Left forelimb (tissue), 1 donor: ENCODE results near the gene BRAP.
A peak's percentile ranks its signal among the peaks of the same experiment; 100 is the strongest.
"Not testable (repeated sequence)": the region's sequence is repeated elsewhere in the genome, so short reads cannot be mapped to it uniquely, and the experiment has no call there.

ENCODE experiments used
- DNase-seq: peaks from one replicate; pipeline ENCODE4 v3.0.0-alpha.2; 2018; ENCODE audit warnings: low spot score

BRAP gene

DNA sequence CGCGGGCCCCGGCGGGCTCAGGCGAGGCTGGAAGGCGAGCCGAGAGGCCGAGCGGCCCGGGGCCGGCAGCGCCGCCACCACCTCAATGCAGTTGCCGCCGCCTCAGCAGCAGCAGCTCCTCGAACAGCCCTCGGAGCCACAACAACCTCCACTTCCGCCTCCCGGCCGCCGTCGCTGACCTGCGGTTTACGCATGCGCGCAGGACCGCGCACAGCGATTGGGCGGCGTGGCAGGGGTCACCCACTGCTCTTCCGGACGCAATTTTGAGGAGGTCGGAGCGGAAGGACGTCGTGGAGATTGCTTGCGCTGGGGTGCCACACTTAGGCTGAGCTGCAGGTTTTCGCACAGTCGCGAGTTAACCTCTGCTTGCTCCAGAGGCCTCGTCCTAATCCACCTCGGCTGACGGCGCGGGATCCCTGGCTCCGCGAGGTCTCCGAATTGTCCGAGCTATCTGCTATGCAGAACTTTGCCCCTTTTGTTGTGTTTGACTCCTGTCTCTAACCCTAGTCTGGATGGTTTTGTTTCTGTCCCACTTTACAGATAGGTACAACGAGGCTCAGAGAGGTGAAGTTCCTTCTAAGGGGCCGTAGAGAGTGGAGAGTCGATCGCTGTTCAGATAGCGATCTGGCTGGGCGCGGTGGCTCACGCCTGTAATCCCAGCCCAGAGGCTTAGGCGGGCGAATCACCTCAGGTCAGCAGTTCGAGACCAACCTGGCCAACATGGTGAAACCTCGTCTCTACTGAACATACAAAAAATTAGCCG lies at the start of gene BRAP, which contains the start of gene ACAD10:
Gene BRAP, minus strand, starts transcription at position 146 of the 763 bp plus-strand sequence. CDS start 164 bp downstream, outside the sequence.
Gene ACAD10, plus strand, starts transcription at position 243 of the 763 bp plus-strand sequence. CDS start 6,657 bp downstream, outside the sequence.
- peak; percentile 98 for DNase-seq

GRCh38 chr12:111733340-111733915 lies 47.7 kb upstream of the BRAP start:
- no peak for DNase-seq

DNA sequence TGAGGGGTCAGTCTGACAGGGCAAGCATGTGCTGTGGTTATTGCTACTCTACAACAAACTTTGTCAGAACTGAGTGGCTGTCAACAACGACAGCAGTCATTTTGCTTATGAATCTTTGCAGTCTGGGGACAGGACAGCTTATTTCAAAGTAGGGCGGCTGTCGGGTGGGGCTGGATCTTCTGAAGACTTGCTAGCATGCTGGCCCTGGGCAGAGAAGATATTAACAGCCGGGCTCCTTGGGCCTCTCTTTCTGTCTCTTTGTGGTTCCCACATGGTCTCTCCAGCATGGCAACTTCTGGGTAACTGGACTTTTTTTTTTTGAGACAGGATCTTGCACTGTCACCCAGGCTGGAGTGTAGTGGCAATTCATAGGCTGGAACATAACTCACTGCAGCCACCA lies 47.0 kb upstream of the BRAP start:
- no peak for DNase-seq

DNA sequence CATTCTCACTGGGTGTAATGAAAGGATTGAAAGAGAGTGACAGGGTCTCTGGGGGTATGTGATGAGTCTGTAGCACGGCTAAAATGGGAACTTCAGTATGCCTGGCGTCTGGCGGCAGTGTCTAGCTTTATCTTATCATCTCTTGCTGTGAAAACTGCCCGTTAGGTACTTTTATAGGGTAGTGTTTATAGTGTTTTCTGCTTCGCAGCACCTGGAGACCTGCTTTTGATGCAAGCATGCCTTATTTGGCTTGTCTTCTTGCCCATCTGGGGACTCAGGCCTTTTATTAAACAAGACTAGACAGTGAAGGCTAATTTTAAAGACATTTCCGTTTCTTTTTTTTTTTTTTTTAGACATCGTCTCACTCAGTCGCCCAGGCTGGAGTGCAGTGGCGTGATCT lies 44.7 kb upstream of the BRAP start:
- DNase-seq: no peak

DNA sequence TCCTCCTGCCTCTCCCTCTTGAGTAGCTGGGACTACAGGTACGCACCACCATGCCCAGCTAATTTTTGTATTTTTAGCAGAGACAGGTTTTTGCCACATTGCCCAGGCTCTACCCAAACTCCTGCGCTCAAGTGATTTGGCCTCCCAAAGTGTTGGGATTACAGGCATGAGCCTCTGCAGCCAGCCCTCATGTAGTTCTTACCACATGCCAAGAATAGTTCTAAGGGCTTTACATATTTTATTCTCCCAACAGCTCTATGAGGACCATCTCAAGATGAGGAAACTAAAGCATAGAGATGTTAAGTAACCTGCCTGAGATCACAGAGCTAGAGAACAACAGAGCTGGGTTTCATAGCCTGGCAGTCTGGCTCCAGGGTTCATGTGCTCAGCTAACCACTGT lies 43.0 kb upstream of the BRAP start:
- no peak for DNase-seq

DNA sequence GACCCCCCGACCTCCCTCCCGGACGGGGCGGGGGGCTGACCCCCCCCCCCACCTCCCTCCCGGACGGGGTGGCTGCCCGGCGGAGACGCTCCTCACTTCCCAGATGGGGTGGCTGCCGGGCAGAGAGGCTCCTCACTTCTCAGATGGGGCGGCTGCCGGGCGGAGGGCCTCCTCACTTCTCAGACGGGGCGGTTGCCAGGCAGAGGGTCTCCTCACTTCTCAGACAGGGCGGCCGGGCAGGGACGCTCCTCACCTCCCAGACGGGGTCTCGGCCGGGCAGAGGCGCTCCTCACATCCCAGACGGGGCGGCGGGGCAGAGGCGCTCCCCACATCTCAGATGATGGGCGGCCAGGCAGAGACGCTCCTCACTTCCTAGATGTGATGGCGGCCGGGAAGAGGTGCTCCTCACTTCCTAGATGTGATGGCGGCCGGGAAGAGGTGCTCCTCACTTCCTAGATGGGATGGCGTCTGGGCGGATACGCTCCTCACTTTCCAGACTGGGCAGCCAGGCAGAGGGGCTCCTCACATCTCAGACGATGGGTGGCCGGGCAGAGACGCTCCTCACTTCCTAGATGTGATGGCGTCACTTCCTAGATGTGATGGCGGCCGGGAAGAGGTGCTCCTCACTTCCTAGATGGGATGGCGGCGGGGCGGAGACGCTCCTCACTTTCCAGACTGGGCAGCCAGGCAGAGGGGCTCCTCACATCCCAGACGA lies 38.0 kb upstream of the BRAP start:
- not testable (repeated sequence) for DNase-seq

DNA sequence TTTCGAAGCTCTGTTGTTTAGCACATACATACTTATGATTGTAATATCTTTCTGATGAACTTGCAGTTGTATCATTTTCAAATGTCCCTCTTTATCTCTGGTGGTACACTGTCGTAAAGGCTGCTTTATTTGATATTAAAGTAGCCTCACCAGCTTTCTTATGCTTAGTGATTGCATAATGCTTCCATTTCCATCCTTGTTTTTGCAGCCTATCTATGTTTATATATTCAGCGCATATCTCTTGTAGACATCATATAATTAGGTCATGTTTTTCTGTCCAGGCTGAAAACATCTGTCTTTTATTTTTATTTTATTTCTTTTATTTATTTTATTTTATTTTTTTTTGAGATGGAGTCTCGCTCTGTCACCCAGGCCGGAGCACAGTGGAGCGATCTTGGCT lies 34.7 kb upstream of the BRAP start:
- no peak for DNase-seq

DNA sequence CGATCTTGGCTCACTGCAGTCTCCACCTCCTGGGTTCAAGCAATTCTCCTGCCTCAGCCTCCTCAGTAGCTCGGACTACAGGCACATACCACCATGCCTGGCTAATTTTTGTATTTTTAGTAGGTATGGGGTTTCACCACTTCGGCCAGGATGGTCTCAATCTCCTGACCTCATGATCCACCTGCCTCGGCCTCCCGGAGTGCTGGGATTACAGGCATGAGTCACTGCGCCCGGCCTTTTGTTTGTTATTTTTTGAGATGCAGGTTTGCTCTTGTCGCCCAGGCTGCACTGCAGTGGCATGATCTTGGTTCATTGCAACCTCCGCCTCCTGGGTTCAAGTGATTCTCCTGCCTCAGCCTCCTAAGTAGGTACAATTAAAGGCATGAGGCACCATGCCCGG lies 33.6 kb upstream of the BRAP start:
- DNase-seq: not testable (repeated sequence)

- DNase-seq: no peak
These were observed 29.5 kb upstream of the BRAP start for GRCh38 chr12:111715279-111715678.

GRCh38 chr12:111706145-111706544 lies 20.4 kb upstream of the BRAP start:
- no peak for DNase-seq

DNA sequence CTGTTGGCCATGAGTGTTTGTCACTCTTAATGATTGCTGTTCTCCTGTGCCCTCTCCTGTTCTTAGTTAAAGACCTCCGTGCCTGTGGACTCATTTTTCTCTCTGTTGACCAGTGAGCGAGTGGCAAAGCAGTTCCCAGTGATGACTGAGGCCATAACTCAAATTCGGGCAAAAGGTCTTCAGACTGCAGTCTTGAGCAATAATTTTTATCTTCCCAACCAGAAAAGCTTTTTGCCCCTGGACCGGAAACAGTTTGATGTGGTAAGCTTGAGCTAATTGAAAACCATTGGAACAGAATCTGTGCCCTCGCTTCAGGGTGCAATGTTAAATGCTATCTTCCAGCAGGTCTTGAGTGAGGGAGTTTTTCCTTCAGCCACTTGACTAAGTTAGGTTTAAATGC lies 19.9 kb upstream of the BRAP start:
- DNase-seq: no peak

DNA sequence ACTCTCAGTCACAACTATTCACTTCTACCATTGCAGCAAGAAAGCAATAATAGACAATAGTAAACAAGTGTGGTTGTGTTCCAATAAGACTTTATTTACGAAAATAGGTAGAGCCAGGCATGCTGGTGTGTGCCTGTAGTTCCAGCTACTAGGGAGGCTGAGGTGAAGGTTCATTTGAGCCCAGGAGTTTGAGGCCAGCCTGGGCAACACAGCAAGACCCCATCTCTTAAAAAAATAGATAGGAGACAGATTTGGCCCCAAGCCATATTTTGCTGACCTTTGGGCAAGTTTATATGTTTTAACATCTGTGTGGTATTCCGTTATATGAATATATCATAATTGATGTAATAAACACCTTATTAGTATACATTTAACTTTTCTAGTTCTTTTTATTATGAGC lies 14.2 kb upstream of the BRAP start:
- no peak for DNase-seq

DNA sequence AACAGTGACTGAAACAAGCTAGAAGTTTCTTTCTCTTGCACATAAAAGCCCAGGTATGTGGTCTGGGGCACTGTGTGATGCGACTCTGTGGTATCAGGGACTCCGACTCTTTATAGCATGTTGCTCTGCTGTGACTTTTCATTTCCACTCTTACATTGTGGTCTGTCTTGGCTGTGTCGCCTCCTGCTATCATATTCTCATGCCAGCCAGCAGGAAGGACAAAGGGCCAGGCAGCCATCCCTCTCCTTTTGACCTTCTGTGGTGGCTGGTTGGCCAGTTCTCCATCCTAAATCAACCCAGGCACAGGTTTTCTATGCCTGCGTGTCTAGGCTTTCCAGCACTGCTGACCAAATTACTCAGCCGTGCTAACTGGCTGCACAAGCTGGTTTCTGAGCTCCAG lies 8.1 kb upstream of the BRAP start:
- no peak for DNase-seq

DNA sequence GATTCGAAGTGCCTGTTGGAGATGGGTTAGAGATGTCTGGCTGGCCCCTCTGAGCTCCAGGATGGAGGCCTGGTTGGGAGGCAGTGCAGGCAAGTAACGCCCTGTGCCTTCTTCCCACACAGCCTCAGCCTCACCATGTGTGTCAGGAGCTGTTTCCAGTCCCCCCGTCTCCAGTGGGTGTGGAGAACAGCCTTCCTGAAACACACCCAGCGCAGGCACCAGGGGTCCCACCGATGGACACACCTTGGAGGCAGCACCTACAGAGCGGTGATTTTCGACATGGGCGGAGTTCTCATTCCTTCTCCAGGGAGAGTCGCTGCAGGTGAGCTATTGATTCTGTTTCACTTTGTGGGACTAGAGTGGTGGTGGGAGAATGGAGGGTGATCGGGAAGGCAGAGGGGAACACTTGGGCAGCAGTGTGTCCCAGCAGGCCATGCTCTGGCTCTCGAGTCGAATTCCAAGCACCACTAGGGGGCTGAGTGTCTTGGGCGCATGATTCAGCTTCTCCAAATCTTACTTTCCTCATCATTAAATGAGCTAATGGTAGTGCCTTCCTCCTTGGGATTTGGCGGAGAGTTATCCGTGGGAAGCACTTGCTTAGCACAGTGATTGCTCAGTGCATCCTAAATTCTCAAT lies 6.9 kb upstream of the BRAP start:
- DNase-seq: no peak

GRCh38 chr12:111691262-111691661 lies 5.5 kb upstream of the BRAP start:
- no peak for DNase-seq

DNA sequence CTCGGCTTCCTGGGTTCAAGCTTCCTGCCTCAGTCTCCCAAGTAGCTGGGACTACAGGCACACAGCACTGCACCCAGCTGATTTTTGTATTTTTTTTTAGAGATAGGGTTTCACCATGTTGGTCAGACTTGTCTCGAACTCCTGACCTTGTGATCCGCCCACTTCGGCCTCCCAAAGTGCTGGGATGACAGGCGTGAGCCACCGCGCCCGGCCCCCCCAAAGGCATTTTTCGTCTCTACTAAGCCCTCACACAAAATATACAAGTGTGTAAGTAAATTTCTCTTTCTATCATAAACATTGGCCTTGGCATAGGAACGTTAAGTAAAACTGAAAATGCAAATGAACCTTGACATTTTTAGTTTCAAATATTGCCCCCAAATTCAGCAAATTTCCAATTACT lies 2.2 kb upstream of the BRAP start:
- DNase-seq: no peak

DNA sequence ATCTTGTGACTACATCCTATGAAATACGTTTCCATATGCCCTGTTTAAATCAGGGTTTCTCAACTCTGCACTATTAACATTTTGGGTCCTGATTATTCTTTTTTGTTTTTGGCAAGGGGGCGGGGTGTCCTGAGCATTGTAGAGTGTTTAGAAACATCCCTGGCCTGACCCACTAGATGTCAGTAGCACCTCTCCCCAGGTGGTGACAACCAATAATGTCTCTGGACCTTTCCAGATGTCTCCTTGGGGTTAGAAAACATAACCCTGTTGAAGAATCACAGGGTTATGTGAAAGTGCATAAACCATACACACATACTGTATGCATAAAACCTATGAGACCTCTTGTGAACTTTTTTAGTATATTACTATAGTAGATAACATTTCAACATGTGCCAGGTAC lies 1.5 kb upstream of the BRAP start:
- no peak for DNase-seq

DNA sequence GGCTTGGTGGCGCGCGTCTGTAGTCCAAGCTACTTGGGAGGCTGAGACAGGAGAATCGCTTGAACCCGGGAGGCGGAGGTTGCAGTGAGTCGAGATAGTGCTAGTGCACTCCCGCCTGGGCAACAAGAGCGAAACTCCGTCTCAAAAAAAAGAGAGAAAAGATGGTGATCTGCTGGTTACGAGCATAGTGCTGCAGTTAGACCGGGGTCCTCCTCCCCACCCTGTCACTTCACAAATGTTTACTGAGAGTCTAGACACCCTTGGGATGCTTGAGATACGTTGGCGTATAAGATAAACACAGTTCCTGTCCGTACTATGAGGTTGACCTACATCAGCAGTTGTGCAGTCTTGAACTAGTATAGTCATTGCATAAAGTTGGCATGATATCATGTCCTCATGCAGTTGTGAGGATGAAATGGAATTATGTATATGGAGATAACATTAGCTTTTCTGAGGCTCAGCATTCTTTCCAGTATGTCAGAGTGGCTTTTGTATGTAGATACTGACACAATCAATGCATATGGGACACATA lies 884 bp upstream of the BRAP start:
- DNase-seq: no peak

GRCh38 chr12:111685322-111685810 lies 390 bp downstream of the BRAP start:
- no peak for DNase-seq

- DNase-seq: not testable (repeated sequence)
These were observed 1.1 kb downstream of the BRAP start for GRCh38 chr12:111684485-111685198.

DNA sequence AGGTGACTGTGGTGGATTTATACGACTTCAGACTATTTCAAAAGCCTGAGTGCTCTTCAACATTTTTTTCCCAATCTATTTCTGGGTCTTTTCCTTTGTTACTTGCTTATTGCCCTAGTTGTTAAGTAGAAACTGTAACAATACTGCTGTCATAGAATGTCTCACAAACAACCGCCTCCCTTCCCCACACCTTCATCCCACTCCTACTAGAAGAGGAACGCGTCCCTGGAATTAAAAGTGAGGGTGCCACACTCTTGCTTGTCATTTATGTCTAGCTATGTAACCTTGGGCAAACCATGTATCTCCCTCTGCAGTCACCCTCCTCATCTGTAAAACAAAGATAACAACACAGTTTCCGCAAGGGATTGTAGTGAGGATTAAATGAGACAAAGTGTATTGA lies 8.6 kb downstream of the BRAP start:
- no peak for DNase-seq

GRCh38 chr12:111673503-111673902 lies 12.3 kb downstream of the BRAP start:
- DNase-seq: no peak
